Caco-2 (cell line): ENCODE measurements around the gene LHFPL3. TPM values are rescaled to one million over a fixed set of nuclear protein-coding genes. Genes with fewer than 3 reads are reported as not detected.

Experiments used
- BruUV-seq: library from RNA; stranded (reverse); fragments of 400-500 nt; replicated peaks from 2 replicates; lab custom pipeline; 2021; lab: Mats Ljungman, UMichigan
- CTCF ChIA-PET: fragments of 300-600 bp; sonication (Branson Sonifier 250); formaldehyde crosslinking; loops from one replicate; lab custom pipeline; 2022; ENCODE audit warnings: antibody characterized with exemption; lab: Charles Lee
- POLR2A ChIA-PET: fragments of 300-600 bp; sonication (Branson Sonifier 250); formaldehyde crosslinking; loops from one replicate; lab custom pipeline; 2022; ENCODE audit warnings: antibody characterized with exemption; lab: Charles Lee
- DNase-seq, 2 experiments: peaks; one replicate each; pipeline versions ENCODE4 v3.0.0 to v3.0.0-alpha.2; 2020 to 2022
- H3K27me3 ChIP-seq: replicated peaks from 2 replicates; pipeline ENCODE4 v1.6.0; 2011; ENCODE audit warnings: low read length; ENCODE audit not compliant: control insufficient read depth, insufficient read depth
- H3K36me3 ChIP-seq: 2 replicates; pipeline ENCODE4 v1.5.1; 2011; ENCODE audit warnings: low read length; ENCODE audit not compliant: control insufficient read depth, insufficient read depth
- H3K4me1 ChIP-seq: fragments of 250-450 bp; sonication (Bioruptor Pico); 2 replicates; pipeline ENCODE4 v1.5.1; 2020; ENCODE audit warnings: mild to moderate bottlenecking
- H3K4me3 ChIP-seq: 2 replicates; pipeline ENCODE4 v1.5.1; 2011; ENCODE audit warnings: low read depth, mild to moderate bottlenecking, control low read depth, low read length
- H3K9me3 ChIP-seq: fragments of 250-450 bp; sonication (Bioruptor Pico); 2 replicates; pipeline ENCODE4 v1.5.1; 2020; ENCODE audit warnings: mild to moderate bottlenecking, moderate library complexity
- H3K27ac Mint-ChIP-seq: one replicate; pipeline ENCODE4 v1.8.0; 2022; ENCODE audit warnings: mixed read lengths; ENCODE audit not compliant: unreplicated experiment
- H3K27me3 Mint-ChIP-seq: one replicate; pipeline ENCODE4 v1.8.0; 2022; ENCODE audit warnings: mixed read lengths; ENCODE audit not compliant: insufficient read depth, unreplicated experiment
- H3K36me3 Mint-ChIP-seq: one replicate; pipeline ENCODE4 v1.8.0; 2022; ENCODE audit warnings: mild to moderate bottlenecking, mixed read lengths; ENCODE audit not compliant: insufficient read depth, unreplicated experiment
- H3K4me1 Mint-ChIP-seq: one replicate; pipeline ENCODE4 v1.8.0; 2022; ENCODE audit warnings: low read depth, mixed read lengths; ENCODE audit not compliant: unreplicated experiment
- H3K4me3 Mint-ChIP-seq: one replicate; pipeline ENCODE4 v1.8.0; 2022; ENCODE audit warnings: mild to moderate bottlenecking, moderate library complexity, mixed read lengths; ENCODE audit not compliant: unreplicated experiment
- H3K9me3 Mint-ChIP-seq: one replicate; pipeline ENCODE4 v1.8.0; 2022; ENCODE audit warnings: mixed read lengths; ENCODE audit not compliant: unreplicated experiment
- intact Hi-C: fragments of 100-400 bp; cut with micrococcal nuclease; formaldehyde crosslinking; loops from one replicate; pipeline ENCODE4 v1.10.0; 2022; ENCODE audit not compliant: unreplicated experiment
- total RNA-seq: library from RNA; stranded (reverse); gene quantifications from 2 replicates; pipeline ENCODE4 v1.2.3, GENCODE V29; 2022
- TF ChIP-seq, protein P1 (sequence below), 2 experiments: fragments of 200-600 bp in 1 of 2; IDR thresholded peaks; 1 replicate in 1 of 2; 2 replicates in 1 of 2; pipeline versions ENCODE4 v1.5.1 to v1.8.0; 2011 to 2022; ENCODE audit warnings: antibody characterized with exemption in 1 of 2, control low read depth in 1 of 2, inconsistent platforms in 1 of 2, low read depth in 1 of 2, low read length in 1 of 2, mild to moderate bottlenecking in 1 of 2, moderate library complexity in 1 of 2; ENCODE audit not compliant: insufficient read depth in 1 of 2, severe bottlenecking in 1 of 2, unreplicated experiment in 1 of 2

The LHFPL3 gene
- total RNA-seq, 1 experiment from 2014 or later, result not detected

DNA sequence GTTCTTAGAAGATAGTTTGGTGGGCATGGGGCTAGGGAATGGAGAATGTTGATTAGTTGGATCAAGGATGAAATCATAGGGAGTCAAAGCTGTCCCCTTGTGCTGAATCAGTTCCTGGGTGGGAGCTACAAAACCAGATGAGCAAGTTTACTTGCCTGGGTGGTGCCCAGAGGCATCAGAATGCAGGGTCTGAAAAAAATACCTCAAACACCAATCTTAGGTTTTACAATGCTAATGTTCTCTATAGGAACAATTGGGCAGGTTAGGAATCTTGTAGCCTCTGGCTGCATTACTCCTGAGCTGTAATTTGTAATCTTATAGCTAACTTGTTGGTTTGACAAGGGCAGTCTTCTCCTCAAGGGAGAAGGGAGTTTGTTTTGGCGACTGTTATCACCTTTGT is 34.4 kb downstream of the LHFPL3 start:
- Mint-ChIP-seq H3K4me1 (no peaks in the 10 kb centered on the region), H3K4me3 (no peak overlapping the region), H3K36me3 (no peaks in the 10 kb centered on the region), H3K27me3 (peaks cover 22% of the 10 kb centered on the region), H3K27ac (no peak overlapping the region), H3K9me3 (no peaks in the 10 kb centered on the region)
- ChIA-PET CTCF (no interaction called here), POLR2A (no interaction called here)
- H3K27me3 ChIP-seq, result no peaks in the 10 kb centered on the region
- H3K36me3 ChIP-seq, result no peaks in the 10 kb centered on the region
- H3K9me3 ChIP-seq, result no peaks in the 10 kb centered on the region
- H3K4me3 ChIP-seq, result no peak overlapping the region
- DNase-seq, result no peak
- no TSS peak for BruUV-seq
- no peaks in the 10 kb centered on the region for H3K4me1 ChIP-seq
- intact Hi-C loops, result no loop called here
- TF ChIP-seq, protein P1, sequence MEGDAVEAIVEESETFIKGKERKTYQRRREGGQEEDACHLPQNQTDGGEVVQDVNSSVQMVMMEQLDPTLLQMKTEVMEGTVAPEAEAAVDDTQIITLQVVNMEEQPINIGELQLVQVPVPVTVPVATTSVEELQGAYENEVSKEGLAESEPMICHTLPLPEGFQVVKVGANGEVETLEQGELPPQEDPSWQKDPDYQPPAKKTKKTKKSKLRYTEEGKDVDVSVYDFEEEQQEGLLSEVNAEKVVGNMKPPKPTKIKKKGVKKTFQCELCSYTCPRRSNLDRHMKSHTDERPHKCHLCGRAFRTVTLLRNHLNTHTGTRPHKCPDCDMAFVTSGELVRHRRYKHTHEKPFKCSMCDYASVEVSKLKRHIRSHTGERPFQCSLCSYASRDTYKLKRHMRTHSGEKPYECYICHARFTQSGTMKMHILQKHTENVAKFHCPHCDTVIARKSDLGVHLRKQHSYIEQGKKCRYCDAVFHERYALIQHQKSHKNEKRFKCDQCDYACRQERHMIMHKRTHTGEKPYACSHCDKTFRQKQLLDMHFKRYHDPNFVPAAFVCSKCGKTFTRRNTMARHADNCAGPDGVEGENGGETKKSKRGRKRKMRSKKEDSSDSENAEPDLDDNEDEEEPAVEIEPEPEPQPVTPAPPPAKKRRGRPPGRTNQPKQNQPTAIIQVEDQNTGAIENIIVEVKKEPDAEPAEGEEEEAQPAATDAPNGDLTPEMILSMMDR (IDR thresholded peaks at IDR 0.05; ENCODE audit: insufficient read depth in 1 of 2, low read depth in 1 of 2, low read length in 1 of 2, severe bottlenecking in 1 of 2, unreplicated experiment in 1 of 2), result no peak

DNA sequence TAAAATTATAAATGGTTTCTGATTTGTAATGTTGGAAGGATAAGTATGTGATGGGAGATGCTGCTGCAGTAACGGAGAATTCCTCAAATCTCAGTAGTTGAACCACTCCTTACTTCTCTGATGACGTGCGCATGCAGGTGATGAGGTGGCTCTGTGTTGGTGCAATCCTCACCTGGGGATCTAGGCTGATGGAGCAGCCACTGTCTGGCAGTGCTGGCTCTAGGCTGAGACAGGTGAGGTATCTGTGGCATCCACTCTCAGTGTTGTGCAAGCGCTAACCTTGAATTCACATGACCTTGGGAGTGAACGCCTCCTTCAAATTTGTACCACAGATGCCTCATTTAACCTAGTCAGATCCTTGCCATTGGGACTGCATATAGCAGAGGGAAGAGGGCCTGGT is 35.0 kb downstream of the LHFPL3 start:
- ChIA-PET POLR2A (no interaction called here), CTCF (no interaction called here)
- intact Hi-C loops, result no loop called here
- BruUV-seq, result no TSS peak
- Histone ChIP-seq H3K4me3 (no peak overlapping the region), H3K4me1 (no peaks in the 10 kb centered on the region), H3K36me3 (no peaks in the 10 kb centered on the region), H3K27me3 (no peaks in the 10 kb centered on the region), H3K9me3 (no peaks in the 10 kb centered on the region)
- no peak overlapping the region for H3K27ac Mint-ChIP-seq
- H3K9me3 Mint-ChIP-seq, result no peaks in the 10 kb centered on the region
- no peaks in the 10 kb centered on the region for H3K4me1 Mint-ChIP-seq
- TF ChIP-seq, protein P1 (IDR thresholded peaks at IDR 0.05; ENCODE audit: insufficient read depth in 1 of 2, low read depth in 1 of 2, low read length in 1 of 2, severe bottlenecking in 1 of 2, unreplicated experiment in 1 of 2), result no peak
- H3K27me3 Mint-ChIP-seq, result peaks cover 22% of the 10 kb centered on the region
- no peaks in the 10 kb centered on the region for H3K36me3 Mint-ChIP-seq
- no peak overlapping the region for H3K4me3 Mint-ChIP-seq
- DNase-seq, result no peak

DNA sequence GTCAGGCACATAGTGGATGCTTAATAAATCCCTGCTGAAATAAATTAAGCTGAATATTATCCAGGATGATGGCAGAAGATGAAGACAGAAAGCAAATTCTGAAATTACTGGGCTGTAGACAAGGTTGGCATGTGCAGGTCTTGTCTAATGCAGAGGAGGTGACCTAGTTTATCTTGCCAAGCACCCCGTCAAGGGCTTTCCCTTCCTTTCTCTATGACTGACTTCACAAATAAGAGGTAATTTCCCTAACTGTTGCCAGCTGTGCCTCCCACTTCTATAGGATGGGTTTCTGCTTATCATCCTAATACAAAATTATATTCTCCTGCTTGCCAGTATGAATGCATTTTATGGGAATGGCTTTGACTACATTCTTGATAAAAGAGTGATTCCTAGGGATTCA is 38.0 kb downstream of the LHFPL3 start:
- Mint-ChIP-seq H3K4me3 (no peak overlapping the region), H3K27ac (no peak overlapping the region), H3K36me3 (no peaks in the 10 kb centered on the region), H3K27me3 (peaks cover 26% of the 10 kb centered on the region), H3K9me3 (no peaks in the 10 kb centered on the region), H3K4me1 (no peaks in the 10 kb centered on the region)
- Histone ChIP-seq H3K4me3 (no peak overlapping the region), H3K36me3 (no peaks in the 10 kb centered on the region), H3K4me1 (no peaks in the 10 kb centered on the region), H3K9me3 (no peaks in the 10 kb centered on the region), H3K27me3 (no peaks in the 10 kb centered on the region)
- DNase-seq, result no peak
- intact Hi-C loops, result no loop called here
- no TSS peak for BruUV-seq
- TF ChIP-seq, protein P1 (IDR thresholded peaks at IDR 0.05; ENCODE audit: insufficient read depth in 1 of 2, low read depth in 1 of 2, low read length in 1 of 2, severe bottlenecking in 1 of 2, unreplicated experiment in 1 of 2), result no peak
- ChIA-PET CTCF (no interaction called here), POLR2A (no interaction called here)
